Thyroid gland (tissue), 4 donors: ENCODE results near the gene MAD2L1BP.

Experiments used
- POLR2A ChIP-seq, 2 donors: fragments of 450-650 bp; IDR thresholded peaks; one replicate each; pipeline ENCODE4 v1.6.1; 2017; ENCODE audit warnings: antibody characterized with exemption in 2 of 2, mild to moderate bottlenecking in 2 of 2, moderate library complexity in 1 of 2
- TF ChIP-seq, protein P1 (sequence below), 6 experiments: fragments of 200-600 bp in 3 of 6; fragments of 450-650 bp in 3 of 6; sonication (generic) in 3 of 6; IDR thresholded peaks; one replicate each; pipeline ENCODE4 v1.5.1; 2016 to 2019; ENCODE audit warnings: antibody characterized with exemption in 6 of 6, mild to moderate bottlenecking in 2 of 6, inconsistent platforms in 1 of 6, moderate library complexity in 1 of 6

- TF ChIP-seq, protein P1, sequence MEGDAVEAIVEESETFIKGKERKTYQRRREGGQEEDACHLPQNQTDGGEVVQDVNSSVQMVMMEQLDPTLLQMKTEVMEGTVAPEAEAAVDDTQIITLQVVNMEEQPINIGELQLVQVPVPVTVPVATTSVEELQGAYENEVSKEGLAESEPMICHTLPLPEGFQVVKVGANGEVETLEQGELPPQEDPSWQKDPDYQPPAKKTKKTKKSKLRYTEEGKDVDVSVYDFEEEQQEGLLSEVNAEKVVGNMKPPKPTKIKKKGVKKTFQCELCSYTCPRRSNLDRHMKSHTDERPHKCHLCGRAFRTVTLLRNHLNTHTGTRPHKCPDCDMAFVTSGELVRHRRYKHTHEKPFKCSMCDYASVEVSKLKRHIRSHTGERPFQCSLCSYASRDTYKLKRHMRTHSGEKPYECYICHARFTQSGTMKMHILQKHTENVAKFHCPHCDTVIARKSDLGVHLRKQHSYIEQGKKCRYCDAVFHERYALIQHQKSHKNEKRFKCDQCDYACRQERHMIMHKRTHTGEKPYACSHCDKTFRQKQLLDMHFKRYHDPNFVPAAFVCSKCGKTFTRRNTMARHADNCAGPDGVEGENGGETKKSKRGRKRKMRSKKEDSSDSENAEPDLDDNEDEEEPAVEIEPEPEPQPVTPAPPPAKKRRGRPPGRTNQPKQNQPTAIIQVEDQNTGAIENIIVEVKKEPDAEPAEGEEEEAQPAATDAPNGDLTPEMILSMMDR (IDR thresholded peaks at IDR 0.05): no peak
- no peak for TF ChIP-seq POLR2A (IDR thresholded peaks at IDR 0.05)
Observed at GRCh38 chr6:43689421-43689820, 53.8 kb downstream of the MAD2L1BP start.
